Airway epithelial cell (primary cell): ENCODE results near the gene DHX38. TPM values are rescaled to one million over a fixed set of nuclear protein-coding genes. Genes with fewer than 3 reads are reported as not detected.

ENCODE experiments used
- total RNA-seq: library from RNA; depleted of rRNA; stranded (reverse); fragments of >200 nt; gene quantifications from 2 replicates; pipeline ENCODE4 v1.2.3, GENCODE V29; 2015

The DHX38 gene
- 28.1 and 31.0 TPM in 2 replicates for total RNA-seq

DNA sequence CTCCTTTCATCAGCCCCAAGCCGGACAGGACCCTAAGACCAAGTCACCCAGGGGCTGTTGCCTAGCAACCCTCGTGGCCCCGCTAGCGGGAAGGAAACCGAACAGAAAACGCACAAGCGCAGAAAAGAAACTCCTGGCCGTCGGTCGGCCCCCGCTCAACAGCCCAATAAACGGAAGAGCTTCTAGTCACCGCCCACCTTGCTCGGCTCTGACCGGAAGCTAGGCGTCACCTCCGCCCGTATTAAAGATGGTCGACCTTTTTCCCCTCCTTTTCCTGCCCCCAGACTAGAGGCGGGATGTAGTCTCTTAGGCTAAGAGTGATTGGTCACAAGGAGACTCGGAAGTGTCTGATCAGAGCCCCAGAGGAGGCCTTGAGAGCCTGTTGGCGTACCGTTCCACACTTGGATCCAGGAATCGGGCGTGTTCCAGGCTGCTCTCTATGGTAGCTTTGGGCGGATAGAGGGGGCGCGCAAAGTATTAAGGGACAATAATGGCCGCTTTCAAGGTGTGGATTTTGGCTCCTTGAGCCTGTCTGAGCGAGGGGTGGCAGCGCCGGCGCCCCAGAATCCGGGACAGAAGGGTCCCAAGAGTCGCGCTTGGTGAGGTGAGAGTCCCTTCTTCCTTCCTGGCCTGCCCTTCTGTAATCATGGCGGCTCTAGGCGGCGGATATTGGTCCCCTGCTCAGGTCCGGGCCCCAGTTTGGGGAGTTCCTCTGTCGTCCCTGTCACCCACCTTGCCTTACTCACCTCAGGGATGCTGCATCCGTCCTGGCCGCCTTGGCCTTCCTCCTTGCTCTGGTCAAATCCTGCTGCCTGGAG, at the start of gene DHX38, which contains the start of gene TXNL4B:
Gene DHX38, plus strand, starts transcription at position 400 of the 818 bp plus-strand sequence. CDS start 2,311 bp downstream, outside the sequence.
Gene TXNL4B, minus strand, starts transcription at position 173 of the 818 bp plus-strand sequence. CDS start 2,871 bp downstream, outside the sequence.

DNA sequence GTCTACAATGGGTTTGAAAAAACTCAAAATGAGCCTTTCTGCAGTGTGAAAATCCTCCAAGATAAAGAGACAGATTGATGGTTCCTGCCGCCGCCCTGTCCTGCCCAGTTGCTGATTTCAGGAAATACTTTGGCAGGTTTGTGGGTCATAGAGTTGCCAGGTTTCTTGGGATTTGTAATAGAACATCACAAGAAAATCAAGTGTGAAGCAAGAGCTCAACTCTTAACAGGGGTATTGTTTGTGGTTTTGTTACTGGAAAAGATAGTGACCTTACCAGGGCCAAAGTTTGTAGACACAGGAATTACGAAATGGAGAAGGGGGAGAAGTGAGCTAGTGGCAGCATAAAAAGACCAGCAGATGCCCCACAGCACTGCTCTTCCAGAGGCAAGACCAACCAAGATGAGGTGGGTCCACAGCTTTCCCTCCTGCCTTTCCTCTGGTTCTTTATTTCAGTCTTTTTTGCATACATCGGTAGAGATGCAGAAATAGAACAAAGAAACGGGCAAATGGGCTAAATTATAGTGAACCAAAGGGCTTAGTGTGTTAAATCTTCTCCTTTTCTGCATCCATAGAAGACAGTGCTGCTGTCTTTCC, 39.3 kb upstream of the DHX38 start, which contains the start of gene HP:
Gene HP, plus strand, starts transcription at position 252 of the 594 bp plus-strand sequence. Its CDS starts 148 bp downstream, at position 400.

Other genes with a start within 250 kb of the DHX38 start
- 7.3 and 10.5 TPM in 2 replicates for gene ATXN1L, start 247.9 kb upstream of the DHX38 start, total RNA-seq
- gene ZNF821, start 209.7 kb upstream of the DHX38 start, total RNA-seq, result 3.6 and 5.4 TPM in 2 replicates
- 126 and 128 TPM in 2 replicates for gene IST1, start 198.3 kb upstream of the DHX38 start, total RNA-seq
- not detected in 2 replicates for gene PKD1L3, start 93.4 kb upstream of the DHX38 start, total RNA-seq
- gene DHODH, start 85.1 kb upstream of the DHX38 start, total RNA-seq, result 6.1 and 6.3 TPM in 2 replicates
- not detected in 2 replicates for gene HP, start 39.3 kb upstream of the DHX38 start, total RNA-seq
- not detected in 2 replicates for gene HPR, start 30.6 kb upstream of the DHX38 start, total RNA-seq
- gene TXNL4B, start 227 bp upstream of the DHX38 start, total RNA-seq, result 6.7 and 7.2 TPM in 2 replicates
- gene PMFBP1, start 78.3 kb downstream of the DHX38 start, total RNA-seq, result 0.35 TPM in 1 of 2 replicates, not detected in the other